ENCODE data around the gene CPSF4L. TPM values are rescaled to one million over a fixed set of nuclear protein-coding genes. Genes with fewer than 3 reads are reported as not detected.

CPSF4L gene
- total RNA-seq, 4 donors from 2014 or later, result not detected

GRCh38 chr17:73271072-73271471, 9.4 kb upstream of the CPSF4L start:
- Histone ChIP-seq H3K9me3 (no peaks in the 10 kb centered on the region), H3K27ac (no peak overlapping the region), H3K27me3 (no peaks in the 10 kb centered on the region), H3K36me3 (no peaks in the 10 kb centered on the region), H3K4me3 (no peak overlapping the region), H3K4me1 (no peaks in the 10 kb centered on the region)
- TF ChIP-seq POLR2A (IDR thresholded peaks at IDR 0.05), result no peak
- no peak for TF ChIP-seq EP300 (IDR thresholded peaks at IDR 0.05)
- TF ChIP-seq POLR2AphosphoS5 (IDR thresholded peaks at IDR 0.05), result no peak
- TF ChIP-seq CTCF (IDR thresholded peaks at IDR 0.05), result no peak
- no peak for DNase-seq (ENCODE audit: low spot score in 2 of 2)
- 86% methylated on average over 9 of the region's 9 CpGs for WGBS

GRCh38 chr17:73269791-73270190, 8.1 kb upstream of the CPSF4L start:
- Histone ChIP-seq H3K9me3 (no peaks in the 10 kb centered on the region), H3K27me3 (no peaks in the 10 kb centered on the region), H3K36me3 (no peaks in the 10 kb centered on the region), H3K4me3 (no peak overlapping the region), H3K27ac (no peak overlapping the region), H3K4me1 (no peaks in the 10 kb centered on the region)
- WGBS, result 96% methylated on average over 1 of the region's 1 CpG
- TF ChIP-seq CTCF (IDR thresholded peaks at IDR 0.05) (no peak), POLR2AphosphoS5 (IDR thresholded peaks at IDR 0.05) (no peak), EP300 (IDR thresholded peaks at IDR 0.05) (no peak)
- DNase-seq (ENCODE audit: low spot score in 2 of 2), result no peak

GRCh38 chr17:73269329-73269615, 7.6 kb upstream of the CPSF4L start:
- Histone ChIP-seq H3K4me1 (no peaks in the 10 kb centered on the region), H3K4me3 (no peak overlapping the region), H3K9me3 (no peaks in the 10 kb centered on the region), H3K27ac (no peak overlapping the region), H3K36me3 (no peaks in the 10 kb centered on the region), H3K27me3 (no peaks in the 10 kb centered on the region)
- TF ChIP-seq POLR2A (IDR thresholded peaks at IDR 0.05), result no peak
- TF ChIP-seq POLR2AphosphoS5 (IDR thresholded peaks at IDR 0.05), result no peak
- no peak for TF ChIP-seq EP300 (IDR thresholded peaks at IDR 0.05)
- no peak for TF ChIP-seq CTCF (IDR thresholded peaks at IDR 0.05)
- DNase-seq (ENCODE audit: low spot score in 2 of 2), result no peak

GRCh38 chr17:73268582-73269328, 7.1 kb upstream of the CPSF4L start:
- H3K27me3 ChIP-seq, result no peaks in the 10 kb centered on the region
- H3K27ac ChIP-seq, result no peak overlapping the region
- H3K4me3 ChIP-seq, result no peak overlapping the region
- H3K36me3 ChIP-seq, result no peaks in the 10 kb centered on the region
- DNase-seq (ENCODE audit: low spot score in 2 of 2), result no peak
- no peak for TF ChIP-seq POLR2AphosphoS5 (IDR thresholded peaks at IDR 0.05)
- no peak for TF ChIP-seq EP300 (IDR thresholded peaks at IDR 0.05)
- TF ChIP-seq CTCF (IDR thresholded peaks at IDR 0.05), result no peak
- TF ChIP-seq POLR2A (IDR thresholded peaks at IDR 0.05), result no peak
- H3K9me3 ChIP-seq, result no peaks in the 10 kb centered on the region
- H3K4me1 ChIP-seq, result no peaks in the 10 kb centered on the region
- WGBS, result 90% methylated on average over 9 of the region's 9 CpGs

GRCh38 chr17:73267648-73268537, 6.2 kb upstream of the CPSF4L start:
- DNase-seq (ENCODE audit: low spot score in 2 of 2), result no peak
- no peaks in the 10 kb centered on the region for H3K27me3 ChIP-seq
- WGBS, result 90% methylated on average over 5 of the region's 11 CpGs
- no peaks in the 10 kb centered on the region for H3K9me3 ChIP-seq
- no peaks in the 10 kb centered on the region for H3K36me3 ChIP-seq
- TF ChIP-seq EP300 (IDR thresholded peaks at IDR 0.05) (no peak), CTCF (IDR thresholded peaks at IDR 0.05) (no peak), POLR2A (IDR thresholded peaks at IDR 0.05) (no peak), POLR2AphosphoS5 (IDR thresholded peaks at IDR 0.05) (no peak)
- peaks cover 6% of the 10 kb centered on the region for H3K4me1 ChIP-seq
- no peak overlapping the region for H3K4me3 ChIP-seq
- H3K27ac ChIP-seq, result no peak overlapping the region
